ENCODE results near the gene MS4A8. TPM values are rescaled to one million over a fixed set of nuclear protein-coding genes. Genes with fewer than 3 reads are reported as not detected.
"Not testable (repeated sequence)": the region's sequence is repeated elsewhere in the genome, so short reads cannot be mapped to it uniquely, and the experiment has no call there.

Gene MS4A8
- total RNA-seq, 3 donors from 2014 or later (not counting 1 experiment from before 2014, with no cell fraction given) = not detected

- H3K27ac Mint-ChIP-seq = no peak overlapping the region
- TF ChIP-seq CTCF (IDR thresholded peaks at IDR 0.05) = no peak
- no peaks in the 10 kb centered on the region for H3K9me3 Mint-ChIP-seq
- H3K4me3 Mint-ChIP-seq = no peak overlapping the region
- intact Hi-C loops (cut with micrococcal nuclease) = no loop called here
- Histone ChIP-seq H3K27ac (ENCODE audit: low read length) (no peak overlapping the region), H3K4me1 (ENCODE audit: control insufficient read depth, insufficient read depth, low read length) (no peaks in the 10 kb centered on the region), H3K4me3 (ENCODE audit: low read length) (no peak overlapping the region), H3K9me3 (ENCODE audit: control insufficient read depth, insufficient read depth, low read length) (no peaks in the 10 kb centered on the region), H3K36me3 (ENCODE audit: control insufficient read depth, insufficient read depth, low read length) (no peaks in the 10 kb centered on the region), H3K27me3 (ENCODE audit: control insufficient read depth, insufficient read depth, low read length) (no peaks in the 10 kb centered on the region)
- no peak for DNase-seq
- 86% methylated on average over 4 of the region's 4 CpGs for WGBS (ENCODE audit: insufficient coverage)
- no peak for ATAC-seq
- H3K36me3 Mint-ChIP-seq = no peaks in the 10 kb centered on the region
- H3K4me1 Mint-ChIP-seq = no peaks in the 10 kb centered on the region
- peaks cover 0 to 14% of the 10 kb centered on the region in 2 donors for H3K27me3 Mint-ChIP-seq (ENCODE audit: low read depth in 2 of 2)
Measured at GRCh38 chr11:60711276-60711675, 11.9 kb downstream of the MS4A8 start.

GRCh38 chr11:60713423-60713822 is 14.0 kb downstream of the MS4A8 start:
- H3K27ac Mint-ChIP-seq; H3K9me3 Mint-ChIP-seq; H3K4me1 Mint-ChIP-seq; ATAC-seq; H3K27me3 ChIP-seq (ENCODE audit: control insufficient read depth, insufficient read depth, low read length); H3K36me3 Mint-ChIP-seq; H3K4me3 ChIP-seq (ENCODE audit: low read length); H3K9me3 ChIP-seq (ENCODE audit: control insufficient read depth, insufficient read depth, low read length); H3K36me3 ChIP-seq (ENCODE audit: control insufficient read depth, insufficient read depth, low read length); DNase-seq; H3K4me3 Mint-ChIP-seq; H3K4me1 ChIP-seq (ENCODE audit: control insufficient read depth, insufficient read depth, low read length); H3K27ac ChIP-seq (ENCODE audit: low read length); intact Hi-C loops (cut with micrococcal nuclease): not testable (repeated sequence)
- peaks cover 0 to 16% of the 10 kb centered on the region in 2 donors for H3K27me3 Mint-ChIP-seq (ENCODE audit: low read depth in 2 of 2)
- WGBS (ENCODE audit: insufficient coverage) = 60% methylated on average over 5 of the region's 6 CpGs

- Histone ChIP-seq H3K27me3 (ENCODE audit: control insufficient read depth, insufficient read depth, low read length) (no peaks in the 10 kb centered on the region), H3K36me3 (ENCODE audit: control insufficient read depth, insufficient read depth, low read length) (no peaks in the 10 kb centered on the region), H3K9me3 (ENCODE audit: control insufficient read depth, insufficient read depth, low read length) (no peaks in the 10 kb centered on the region), H3K4me3 (ENCODE audit: low read length) (no peak overlapping the region), H3K27ac (ENCODE audit: low read length) (no peak overlapping the region), H3K4me1 (ENCODE audit: control insufficient read depth, insufficient read depth, low read length) (no peaks in the 10 kb centered on the region)
- intact Hi-C loops (cut with micrococcal nuclease) = no loop called here
- Mint-ChIP-seq H3K4me3 (no peak overlapping the region), H3K27me3 (ENCODE audit: low read depth in 2 of 2) (peaks cover 8 to 12% of the 10 kb centered on the region in 2 donors), H3K36me3 (no peaks in the 10 kb centered on the region), H3K9me3 (no peaks in the 10 kb centered on the region), H3K27ac (no peak overlapping the region), H3K4me1 (no peaks in the 10 kb centered on the region)
- DNase-seq = peak in 1 of 2 donors; percentile 48
- no peak for TF ChIP-seq CTCF (IDR thresholded peaks at IDR 0.05)
- ATAC-seq = peak in 1 of 3 donors; percentile 53
- WGBS (ENCODE audit: insufficient coverage) = 77% methylated on average over 5 of the region's 5 CpGs
Measured at GRCh38 chr11:60717956-60718355, 18.5 kb downstream of the MS4A8 start.

GRCh38 chr11:60718524-60719316 is 19.3 kb downstream of the MS4A8 start:
- Mint-ChIP-seq H3K9me3 (no peaks in the 10 kb centered on the region), H3K36me3 (no peaks in the 10 kb centered on the region), H3K4me3 (no peak overlapping the region), H3K27ac (no peak overlapping the region), H3K27me3 (ENCODE audit: low read depth in 2 of 2) (peaks cover 8 to 10% of the 10 kb centered on the region in 2 donors), H3K4me1 (no peaks in the 10 kb centered on the region)
- no peaks in the 10 kb centered on the region for H3K4me1 ChIP-seq (ENCODE audit: control insufficient read depth, insufficient read depth, low read length)
- WGBS (ENCODE audit: insufficient coverage) = 89% methylated on average over 10 of the region's 10 CpGs
- no peaks in the 10 kb centered on the region for H3K36me3 ChIP-seq (ENCODE audit: control insufficient read depth, insufficient read depth, low read length)
- no peak for DNase-seq
- TF ChIP-seq CTCF (IDR thresholded peaks at IDR 0.05) = no peak
- no peak overlapping the region for H3K27ac ChIP-seq (ENCODE audit: low read length)
- ATAC-seq = no peak
- H3K9me3 ChIP-seq (ENCODE audit: control insufficient read depth, insufficient read depth, low read length) = no peaks in the 10 kb centered on the region
- no peak overlapping the region for H3K4me3 ChIP-seq (ENCODE audit: low read length)
- H3K27me3 ChIP-seq (ENCODE audit: control insufficient read depth, insufficient read depth, low read length) = no peaks in the 10 kb centered on the region
- intact Hi-C loops (cut with micrococcal nuclease) = no loop called here

Data from natural killer cell (primary cell).